Osteocyte (in vitro differentiated cells): ENCODE data around the gene BAG1. TPM values are rescaled to one million over a fixed set of nuclear protein-coding genes. Genes with fewer than 3 reads are reported as not detected.

Experiments used
- DNase-seq: peaks from one replicate; pipeline ENCODE4 v3.0.0; 2021; ENCODE audit warnings: mixed read lengths; ENCODE audit not compliant: unreplicated experiment; ENCODE audit errors: extremely low spot score
- H3K27ac Mint-ChIP-seq: one replicate; pipeline ENCODE4 v1.8.0; 2021; ENCODE audit warnings: mild to moderate bottlenecking, mixed read lengths; ENCODE audit not compliant: unreplicated experiment
- H3K27me3 Mint-ChIP-seq: one replicate; pipeline ENCODE4 v1.8.0; 2021; ENCODE audit warnings: mixed read lengths; ENCODE audit not compliant: unreplicated experiment
- H3K36me3 Mint-ChIP-seq: one replicate; pipeline ENCODE4 v1.8.0; 2021; ENCODE audit warnings: mixed read lengths; ENCODE audit not compliant: unreplicated experiment
- H3K4me1 Mint-ChIP-seq: one replicate; pipeline ENCODE4 v1.8.0; 2021; ENCODE audit warnings: mixed read lengths; ENCODE audit not compliant: unreplicated experiment
- H3K4me3 Mint-ChIP-seq: one replicate; pipeline ENCODE4 v1.8.0; 2021; ENCODE audit warnings: mild to moderate bottlenecking, moderate library complexity, mixed read lengths; ENCODE audit not compliant: unreplicated experiment
- H3K9me3 Mint-ChIP-seq: one replicate; pipeline ENCODE4 v1.8.0; 2021; ENCODE audit warnings: mixed read lengths; ENCODE audit not compliant: unreplicated experiment
- total RNA-seq: library from RNA; stranded (reverse); gene quantifications from 2 replicates; pipeline ENCODE4 v1.2.1, GENCODE V29; 2021
- TF ChIP-seq, protein P1 (sequence below): fragments of 200-600 bp; sonication (generic); IDR thresholded peaks from 2 replicates; pipeline ENCODE4 v1.5.0; 2021; ENCODE audit warnings: antibody characterized with exemption, mild to moderate bottlenecking, moderate library complexity

Gene BAG1
- total RNA-seq, 1 donor from 2014 or later: 73.9 TPM

DNA sequence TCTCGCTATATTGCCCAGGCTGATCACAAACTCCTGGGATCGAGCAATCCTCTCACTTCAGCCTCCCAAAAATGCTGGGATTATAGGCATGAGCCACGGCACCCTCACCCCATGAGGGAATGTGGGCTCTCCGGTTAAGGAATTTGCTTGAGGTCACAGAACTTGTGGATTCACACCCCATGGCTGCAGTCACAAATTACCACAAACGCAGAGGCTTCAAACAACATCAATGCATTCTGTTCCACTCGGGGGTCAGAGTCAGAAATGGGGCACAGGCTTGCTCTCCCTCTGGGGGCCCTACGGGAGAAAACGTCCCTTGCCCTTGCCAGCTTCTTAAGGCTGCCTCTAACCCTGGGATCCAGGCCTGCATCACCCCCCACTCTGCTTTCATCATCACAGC is 36.8 kb downstream of the BAG1 start:
- Mint-ChIP-seq H3K36me3 (no peaks in the 10 kb centered on the region), H3K4me1 (peaks cover 9% of the 10 kb centered on the region), H3K27ac (no peak overlapping the region), H3K27me3 (peaks cover 7% of the 10 kb centered on the region), H3K4me3 (no peak overlapping the region), H3K9me3 (no peaks in the 10 kb centered on the region)
- no peak for DNase-seq
- TF ChIP-seq, protein P1, sequence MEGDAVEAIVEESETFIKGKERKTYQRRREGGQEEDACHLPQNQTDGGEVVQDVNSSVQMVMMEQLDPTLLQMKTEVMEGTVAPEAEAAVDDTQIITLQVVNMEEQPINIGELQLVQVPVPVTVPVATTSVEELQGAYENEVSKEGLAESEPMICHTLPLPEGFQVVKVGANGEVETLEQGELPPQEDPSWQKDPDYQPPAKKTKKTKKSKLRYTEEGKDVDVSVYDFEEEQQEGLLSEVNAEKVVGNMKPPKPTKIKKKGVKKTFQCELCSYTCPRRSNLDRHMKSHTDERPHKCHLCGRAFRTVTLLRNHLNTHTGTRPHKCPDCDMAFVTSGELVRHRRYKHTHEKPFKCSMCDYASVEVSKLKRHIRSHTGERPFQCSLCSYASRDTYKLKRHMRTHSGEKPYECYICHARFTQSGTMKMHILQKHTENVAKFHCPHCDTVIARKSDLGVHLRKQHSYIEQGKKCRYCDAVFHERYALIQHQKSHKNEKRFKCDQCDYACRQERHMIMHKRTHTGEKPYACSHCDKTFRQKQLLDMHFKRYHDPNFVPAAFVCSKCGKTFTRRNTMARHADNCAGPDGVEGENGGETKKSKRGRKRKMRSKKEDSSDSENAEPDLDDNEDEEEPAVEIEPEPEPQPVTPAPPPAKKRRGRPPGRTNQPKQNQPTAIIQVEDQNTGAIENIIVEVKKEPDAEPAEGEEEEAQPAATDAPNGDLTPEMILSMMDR: no peak

DNA sequence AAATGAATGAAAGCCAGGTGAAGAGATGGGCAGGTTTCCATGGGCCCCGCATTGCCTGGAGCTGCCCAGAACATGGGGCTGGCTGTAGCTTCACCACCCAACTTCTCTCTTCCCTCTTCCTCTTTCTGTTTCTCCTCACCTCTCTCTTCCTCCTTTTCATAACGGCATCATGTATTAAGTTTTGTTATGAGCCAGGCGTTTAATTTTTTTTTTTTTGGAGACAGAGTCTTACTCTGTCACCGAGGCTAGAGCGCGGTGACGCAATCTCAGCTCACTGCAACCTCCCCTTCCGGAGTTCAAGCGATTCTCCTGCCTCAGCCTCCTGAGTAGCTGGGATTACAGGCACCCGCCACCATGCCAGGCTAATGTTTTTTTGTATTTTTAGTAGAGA is 37.5 kb downstream of the BAG1 start:
- Mint-ChIP-seq H3K4me1 (peaks cover 9% of the 10 kb centered on the region), H3K27me3 (peaks cover 10% of the 10 kb centered on the region), H3K9me3 (no peaks in the 10 kb centered on the region), H3K36me3 (no peaks in the 10 kb centered on the region), H3K27ac (no peak overlapping the region), H3K4me3 (no peak overlapping the region)
- DNase-seq: no peak
- TF ChIP-seq, protein P1: no peak

DNA sequence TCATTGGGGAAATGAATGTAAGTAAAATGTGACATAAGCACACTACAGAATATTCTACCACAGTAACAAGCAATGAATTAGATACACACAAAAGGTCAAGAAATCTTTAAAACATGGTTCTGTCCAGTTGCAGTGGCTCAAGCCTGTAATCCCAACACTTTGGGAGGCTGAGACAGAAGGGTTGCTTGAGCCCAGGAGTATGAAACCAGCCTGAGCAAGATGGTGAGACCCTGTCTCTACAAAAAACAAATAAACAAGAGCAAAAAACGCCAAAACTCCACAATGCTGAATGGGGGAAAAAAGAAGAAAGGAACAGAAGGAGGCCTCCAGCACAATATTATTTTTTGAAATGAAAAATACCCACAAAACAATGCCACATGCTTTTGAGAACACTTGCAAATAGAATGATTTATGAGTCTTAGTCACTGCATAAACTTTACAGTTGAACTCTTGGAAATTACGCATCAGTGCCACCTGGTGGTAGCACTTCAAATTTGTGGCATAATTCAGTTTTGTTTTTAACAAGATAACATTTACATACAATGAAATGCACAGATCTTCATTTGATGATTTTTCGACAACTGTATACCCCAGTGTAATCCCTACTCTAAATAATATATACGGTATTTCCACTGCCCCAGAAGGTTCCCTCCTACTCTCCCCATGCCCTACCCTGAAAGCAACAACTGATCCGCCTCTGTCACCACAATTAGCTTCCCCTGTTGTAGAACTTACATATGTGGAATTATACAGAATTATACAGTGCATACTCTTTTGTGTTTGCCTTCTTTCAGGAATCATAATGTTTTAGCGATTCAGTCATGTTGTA is 39.0 kb downstream of the BAG1 start:
- no peak for DNase-seq
- Mint-ChIP-seq H3K27me3 (peaks cover 6% of the 10 kb centered on the region), H3K4me1 (peaks cover 9% of the 10 kb centered on the region), H3K4me3 (no peak overlapping the region), H3K27ac (no peak overlapping the region), H3K9me3 (no peaks in the 10 kb centered on the region), H3K36me3 (no peaks in the 10 kb centered on the region)
- TF ChIP-seq, protein P1: peak; percentile 78

DNA sequence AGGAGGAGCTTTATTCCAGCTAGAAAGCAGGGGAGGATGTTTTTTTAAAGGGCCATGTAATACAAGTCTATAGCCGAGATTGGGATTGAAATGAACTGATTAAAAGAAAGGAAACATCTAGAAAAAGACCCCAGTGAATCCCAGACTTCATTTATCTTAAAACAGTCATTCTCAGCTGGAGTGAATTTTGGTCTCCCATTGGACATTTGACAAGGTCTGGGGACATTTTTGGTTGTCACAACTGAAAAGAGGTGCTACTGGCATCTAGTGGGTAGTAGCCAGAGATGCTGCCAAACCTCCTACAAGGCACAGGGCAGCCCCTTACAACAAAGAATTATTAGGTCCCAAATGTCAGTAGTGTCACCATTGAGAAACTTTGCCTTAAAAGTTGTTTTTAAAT is 40.8 kb downstream of the BAG1 start:
- no peaks in the 10 kb centered on the region for H3K36me3 Mint-ChIP-seq
- TF ChIP-seq, protein P1: peak; percentile 33
- no peak for DNase-seq
- H3K4me3 Mint-ChIP-seq: no peak overlapping the region
- peaks cover 6% of the 10 kb centered on the region for H3K27me3 Mint-ChIP-seq
- peaks cover 9% of the 10 kb centered on the region for H3K4me1 Mint-ChIP-seq
- H3K9me3 Mint-ChIP-seq: no peaks in the 10 kb centered on the region
- no peak overlapping the region for H3K27ac Mint-ChIP-seq

DNA sequence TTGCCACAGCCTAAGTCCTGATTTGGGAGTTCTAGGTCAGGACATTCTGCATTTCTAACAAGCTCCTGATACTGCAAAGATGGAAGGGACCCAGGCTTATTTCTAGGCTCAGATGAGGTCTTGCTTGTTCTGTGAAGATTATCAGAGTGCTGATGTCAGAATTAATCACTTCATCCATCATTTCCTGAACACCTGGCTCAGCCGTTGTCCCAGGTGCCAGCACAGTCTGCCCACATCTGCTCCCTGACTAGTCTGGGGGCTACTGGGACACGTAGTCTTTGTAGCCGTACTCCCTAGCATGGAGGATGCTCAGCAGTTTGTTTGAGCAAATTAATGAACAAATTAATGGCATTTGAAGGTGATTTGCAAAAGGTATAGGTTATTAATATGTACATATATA is 42.5 kb downstream of the BAG1 start:
- no peak for DNase-seq
- H3K4me3 Mint-ChIP-seq: no peak overlapping the region
- no peaks in the 10 kb centered on the region for H3K36me3 Mint-ChIP-seq
- H3K9me3 Mint-ChIP-seq: no peaks in the 10 kb centered on the region
- H3K27me3 Mint-ChIP-seq: peaks cover 19% of the 10 kb centered on the region
- no peak overlapping the region for H3K27ac Mint-ChIP-seq
- TF ChIP-seq, protein P1: no peak
- H3K4me1 Mint-ChIP-seq: peaks cover 9% of the 10 kb centered on the region
